Stimulated activated CD4-positive, alpha-beta T cell treated with anti-CD3 and anti-CD28 coated beads, TNF-alpha, amount 100 ng/mL, for 24 hours (primary cell): ENCODE measurements around the gene PEAR1.

Experiments used
- DNase-seq, 3 experiments: peaks; one replicate each; pipeline ENCODE4 v3.0.0-alpha.2; 2020; ENCODE audit warnings: low read depth in 3 of 3

PEAR1 gene

DNA sequence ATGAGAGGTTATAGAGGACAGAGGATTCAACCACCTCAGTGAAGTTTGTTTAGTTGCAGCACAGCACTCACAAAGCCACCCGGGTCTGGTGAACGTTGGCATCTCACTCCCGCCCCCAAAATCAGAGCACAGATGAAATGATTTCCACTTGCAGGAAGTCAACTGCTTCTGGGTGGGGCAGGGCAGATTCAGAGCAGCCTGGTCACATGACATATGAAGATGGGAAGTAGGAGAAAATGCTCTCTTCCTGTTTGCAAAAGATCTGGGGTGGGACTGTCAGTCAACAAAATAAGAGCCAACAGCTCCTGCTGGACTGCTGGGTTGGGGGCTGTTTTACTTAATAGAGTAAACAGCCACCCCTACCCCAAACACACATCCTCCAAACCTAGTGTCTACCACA, 70.1 kb downstream of the PEAR1 start:
- DNase-seq, result peak in 2 of 3 experiments; percentile 8 to 19

DNA sequence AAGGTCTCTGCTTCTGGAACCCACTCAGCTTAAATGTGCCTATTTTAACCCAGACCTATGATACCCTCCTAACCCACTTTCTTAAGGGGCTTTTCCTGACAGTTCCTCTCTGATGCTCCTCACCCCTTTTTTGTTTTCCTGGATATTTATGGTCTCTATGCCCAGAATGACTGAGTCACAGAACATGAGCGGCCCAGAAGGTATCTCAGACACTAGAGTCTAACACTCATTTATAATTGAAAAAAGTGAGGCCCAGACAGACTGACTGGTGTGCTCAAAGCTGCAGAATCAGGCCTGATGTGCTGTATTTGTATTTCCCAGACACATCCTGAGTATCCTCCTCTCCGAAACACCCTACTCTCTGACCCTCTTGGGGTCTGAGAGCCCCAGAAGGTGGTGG, 70.9 kb downstream of the PEAR1 start:
- DNase-seq, result no peak
